ENCODE data around the gene CLDN2. TPM values are rescaled to one million over a fixed set of nuclear protein-coding genes. Genes with fewer than 3 reads are reported as not detected.

The CLDN2 gene
- total RNA-seq, 1 experiment from 2014 or later: not detected

GRCh38 chrX:106972896-106973295 is 52.7 kb downstream of the CLDN2 start:
- no peak for DNase-seq (ENCODE audit: unreplicated experiment)
- intact Hi-C loops (cut with micrococcal nuclease): no loop called here
- ChIA-PET POLR2A (interaction anchor here (1.1 kb wide), 1 partner anchor 27 kb away, joined by 3 read pairs; the partner anchor contains the start of gene MORC4), CTCF (interaction anchor here (0.7 to 0.8 kb wide), 2 partner anchors 253 to 934 kb away, joined by 3 read pairs; no protein-coding TSS in a partner anchor)
- Mint-ChIP-seq H3K4me1 (ENCODE audit: insufficient read depth, unreplicated experiment) (no peaks in the 10 kb centered on the region), H3K4me3 (ENCODE audit: unreplicated experiment) (no peak overlapping the region), H3K36me3 (ENCODE audit: insufficient read depth, unreplicated experiment) (peaks cover 6% of the 10 kb centered on the region), H3K27me3 (ENCODE audit: insufficient read depth, unreplicated experiment) (peaks cover 70% of the 10 kb centered on the region), H3K9me3 (ENCODE audit: unreplicated experiment) (peaks cover 6% of the 10 kb centered on the region), H3K27ac (ENCODE audit: low read depth, unreplicated experiment) (no peak overlapping the region)
- TF ChIP-seq CTCF (IDR thresholded peaks at IDR 0.05; ENCODE audit: unreplicated experiment): no peak
- BruUV-seq (replicated peaks): no TSS peak

- Mint-ChIP-seq H3K9me3 (ENCODE audit: unreplicated experiment) (peaks cover under 1% of the 10 kb centered on the region), H3K27ac (ENCODE audit: low read depth, unreplicated experiment) (no peak overlapping the region), H3K4me3 (ENCODE audit: unreplicated experiment) (no peak overlapping the region), H3K27me3 (ENCODE audit: insufficient read depth, unreplicated experiment) (peaks cover 70% of the 10 kb centered on the region), H3K4me1 (ENCODE audit: insufficient read depth, unreplicated experiment) (no peaks in the 10 kb centered on the region), H3K36me3 (ENCODE audit: insufficient read depth, unreplicated experiment) (peaks cover 6% of the 10 kb centered on the region)
- CTCF ChIA-PET: interaction anchor here (0.7 kb wide), 1 partner anchor 934 kb away, joined by 3 read pairs; no protein-coding TSS in a partner anchor
- DNase-seq (ENCODE audit: unreplicated experiment): peak; percentile 3
- BruUV-seq (replicated peaks): no TSS peak
- POLR2A ChIA-PET: interaction anchor here (1.1 kb wide), 1 partner anchor 27 kb away, joined by 3 read pairs; the partner anchor contains the start of gene MORC4
- intact Hi-C loops (cut with micrococcal nuclease): no loop called here
- no peak for TF ChIP-seq CTCF (IDR thresholded peaks at IDR 0.05; ENCODE audit: unreplicated experiment)
These were observed 53.4 kb downstream of the CLDN2 start for GRCh38 chrX:106973433-106974149.

GRCh38 chrX:106976416-106976815 is 56.2 kb downstream of the CLDN2 start:
- intact Hi-C loops (cut with micrococcal nuclease): no loop called here
- Mint-ChIP-seq H3K9me3 (ENCODE audit: unreplicated experiment) (no peaks in the 10 kb centered on the region), H3K4me3 (ENCODE audit: unreplicated experiment) (no peak overlapping the region), H3K27me3 (ENCODE audit: insufficient read depth, unreplicated experiment) (peaks cover 78% of the 10 kb centered on the region), H3K27ac (ENCODE audit: low read depth, unreplicated experiment) (no peak overlapping the region), H3K36me3 (ENCODE audit: insufficient read depth, unreplicated experiment) (peaks cover 6% of the 10 kb centered on the region), H3K4me1 (ENCODE audit: insufficient read depth, unreplicated experiment) (no peaks in the 10 kb centered on the region)
- BruUV-seq (replicated peaks): no TSS peak
- peak; percentile 64 for DNase-seq (ENCODE audit: unreplicated experiment)
- ChIA-PET CTCF (no interaction called here), POLR2A (interaction anchor here (1.1 kb wide), 1 partner anchor 10 kb away, joined by 3 read pairs; no protein-coding TSS in a partner anchor)
- no peak for TF ChIP-seq CTCF (IDR thresholded peaks at IDR 0.05; ENCODE audit: unreplicated experiment)

Other genes starting within 250 kb of the CLDN2 start
- gene RNF128, start 193.7 kb upstream of the CLDN2 start, total RNA-seq (2022): 0.09 and 0.17 TPM in 2 replicates
- gene TBC1D8B, start 117.7 kb upstream of the CLDN2 start, total RNA-seq (2022): 3.3 and 4.7 TPM in 2 replicates
- not detected in 2 replicates for gene RIPPLY1, start 17.1 kb upstream of the CLDN2 start, total RNA-seq (2022)
- 23.0 and 23.8 TPM in 2 replicates for gene MORC4, start 79.8 kb downstream of the CLDN2 start, total RNA-seq (2022)
- 20.2 and 24.7 TPM in 2 replicates for gene RBM41, start 198.4 kb downstream of the CLDN2 start, total RNA-seq (2022)

All from MCF 10A (cell line).